Measurements from ENCODE around the gene OGT.

- TF ChIP-seq CTCF (IDR thresholded peaks at IDR 0.05) (no peak), POLR2A (IDR thresholded peaks at IDR 0.05) (no peak)
Measured at GRCh38 chrX:71541210-71542022, 8.5 kb downstream of the OGT start.

Data from breast epithelium (tissue), 3 donors.